Neural cell (in vitro differentiated cells): ENCODE data around the gene GRHL1. TPM values are rescaled to one million over a fixed set of nuclear protein-coding genes. Genes with fewer than 3 reads are reported as not detected.

ENCODE experiments used
- H2AFZ ChIP-seq: fragments of 200-600, 300-800 bp; sonication (generic), shearing (Covaris generic); 2 replicates; pipeline ENCODE4 v1.6.0; 2014; ENCODE audit warnings: low read depth, mild to moderate bottlenecking, antibody characterized with exemption, low read length, moderate library complexity
- H3F3A ChIP-seq: fragments of 200-600 bp; shearing (Covaris generic); 2 replicates; pipeline ENCODE4 v1.6.1; 2016; ENCODE audit warnings: mild to moderate bottlenecking, moderate library complexity, mixed read lengths, antibody characterized with exemption, low read length; ENCODE audit not compliant: insufficient read depth, poor library complexity, severe bottlenecking
- H3K27ac ChIP-seq: fragments of 200-600, 300-800 bp; sonication (generic), shearing (Covaris generic); 2 replicates; pipeline ENCODE4 v1.5.1; 2014; ENCODE audit warnings: mild to moderate bottlenecking, low read length, moderate library complexity
- H3K27me3 ChIP-seq: fragments of 300-800, 200-600 bp; sonication (generic), shearing (Covaris generic); 2 replicates; pipeline ENCODE4 v1.6.0; 2014; ENCODE audit warnings: mild to moderate bottlenecking, low read depth, low read length, moderate library complexity; ENCODE audit not compliant: insufficient read depth
- H3K36me3 ChIP-seq: fragments of 300-800, 200-600 bp; sonication (generic), shearing (Covaris generic); 2 replicates; pipeline ENCODE4 v1.5.1; 2014; ENCODE audit warnings: mild to moderate bottlenecking, antibody characterized with exemption, low read length, moderate library complexity; ENCODE audit not compliant: insufficient read depth
- H3K4me2 ChIP-seq: fragments of 300-800, 200-600 bp; sonication (generic), shearing (Covaris generic); 2 replicates; pipeline ENCODE4 v1.6.0; 2014; ENCODE audit warnings: mild to moderate bottlenecking, low read length
- H3K4me3 ChIP-seq: fragments of 300-800, 200-600 bp; sonication (generic), shearing (Covaris generic); 2 replicates; pipeline ENCODE4 v1.5.1; 2014; ENCODE audit warnings: mild to moderate bottlenecking, low read length, moderate library complexity
- H3K79me2 ChIP-seq: fragments of 200-600 bp; shearing (Covaris generic); replicated peaks from 2 replicates; pipeline ENCODE4 v1.6.0; 2014; ENCODE audit warnings: mild to moderate bottlenecking, low read length, moderate library complexity; ENCODE audit not compliant: insufficient read depth
- H3K9ac ChIP-seq: fragments of 300-800, 200-600 bp; sonication (generic), shearing (Covaris generic); 2 replicates; pipeline ENCODE4 v1.6.1; 2016; ENCODE audit warnings: mild to moderate bottlenecking, low read length, mixed read lengths
- H3K9me2 ChIP-seq: fragments of 200-600 bp; shearing (Covaris generic); 2 replicates; pipeline ENCODE4 v1.6.1; 2016; ENCODE audit warnings: mild to moderate bottlenecking, low read length, mixed read lengths; ENCODE audit not compliant: insufficient read depth
- H3K9me3 ChIP-seq: fragments of 200-600, 300-800 bp; sonication (generic), shearing (Covaris generic); 2 replicates; pipeline ENCODE4 v1.6.1; 2016; ENCODE audit warnings: mild to moderate bottlenecking, mixed run types, low read length, moderate library complexity, mixed read lengths
- H4K20me1 ChIP-seq: fragments of 200-600 bp; shearing (Covaris generic); 2 replicates; pipeline ENCODE4 v1.6.1; 2016; ENCODE audit warnings: mild to moderate bottlenecking, mixed run types; ENCODE audit not compliant: insufficient read depth
- EP300 ChIP-seq: fragments of 450-650 bp; conservative IDR thresholded peaks from 2 replicates; pipeline ENCODE4 v1.6.1; 2014; ENCODE audit warnings: antibody characterized with exemption, mild to moderate bottlenecking, moderate library complexity; ENCODE audit not compliant: poor library complexity, severe bottlenecking
- EZH2 ChIP-seq: fragments of 200-600, 300-800 bp; shearing (Covaris generic), sonication (generic); IDR thresholded peaks from 2 replicates; pipeline ENCODE4 v1.6.1; 2014; ENCODE audit warnings: antibody characterized with exemption, low read length, borderline replicate concordance, mild to moderate bottlenecking; ENCODE audit not compliant: insufficient read depth, poor library complexity, severe bottlenecking
- MXI1 ChIP-seq: fragments of 450-650 bp; conservative IDR thresholded peaks from 2 replicates; pipeline ENCODE4 v1.6.1; 2014; ENCODE audit warnings: antibody characterized with exemption, mild to moderate bottlenecking; ENCODE audit not compliant: poor library complexity, severe bottlenecking
- POLR2AphosphoS5 ChIP-seq: IDR thresholded peaks from 2 replicates; pipeline ENCODE4 v1.6.1; 2012
- RAD21 ChIP-seq: fragments of 450-650 bp; conservative IDR thresholded peaks from 2 replicates; pipeline ENCODE4 v1.6.1; 2014; ENCODE audit warnings: antibody characterized with exemption, mild to moderate bottlenecking, moderate library complexity
- SMC3 ChIP-seq: fragments of 450-650 bp; conservative IDR thresholded peaks from 2 replicates; pipeline ENCODE4 v1.6.1; 2014; ENCODE audit warnings: antibody characterized with exemption, mild to moderate bottlenecking, moderate library complexity; ENCODE audit not compliant: poor library complexity
- TAF1 ChIP-seq: IDR thresholded peaks from 2 replicates; pipeline ENCODE4 v1.6.1; 2012; ENCODE audit warnings: low read depth
- polyA plus RNA-seq: library from polyadenylated mRNA; depleted of rRNA; stranded (reverse); fragments of >200 nt; gene quantifications from 2 replicates; pipeline ENCODE4 v1.2.3, GENCODE V29; 2014
- TF ChIP-seq, protein P1 (sequence below): fragments of 450-650 bp; IDR thresholded peaks from 2 replicates; pipeline ENCODE4 v1.5.1; 2014; ENCODE audit warnings: antibody characterized with exemption, mild to moderate bottlenecking, moderate library complexity; ENCODE audit not compliant: poor library complexity, severe bottlenecking
- TF ChIP-seq, protein P2 (sequence below): IDR thresholded peaks from 2 replicates; pipeline ENCODE4 v1.6.1; 2012; ENCODE audit warnings: borderline replicate concordance

The GRHL1 gene
- polyA plus RNA-seq, 1 donor from 2014 or later, result 26.3 TPM

DNA sequence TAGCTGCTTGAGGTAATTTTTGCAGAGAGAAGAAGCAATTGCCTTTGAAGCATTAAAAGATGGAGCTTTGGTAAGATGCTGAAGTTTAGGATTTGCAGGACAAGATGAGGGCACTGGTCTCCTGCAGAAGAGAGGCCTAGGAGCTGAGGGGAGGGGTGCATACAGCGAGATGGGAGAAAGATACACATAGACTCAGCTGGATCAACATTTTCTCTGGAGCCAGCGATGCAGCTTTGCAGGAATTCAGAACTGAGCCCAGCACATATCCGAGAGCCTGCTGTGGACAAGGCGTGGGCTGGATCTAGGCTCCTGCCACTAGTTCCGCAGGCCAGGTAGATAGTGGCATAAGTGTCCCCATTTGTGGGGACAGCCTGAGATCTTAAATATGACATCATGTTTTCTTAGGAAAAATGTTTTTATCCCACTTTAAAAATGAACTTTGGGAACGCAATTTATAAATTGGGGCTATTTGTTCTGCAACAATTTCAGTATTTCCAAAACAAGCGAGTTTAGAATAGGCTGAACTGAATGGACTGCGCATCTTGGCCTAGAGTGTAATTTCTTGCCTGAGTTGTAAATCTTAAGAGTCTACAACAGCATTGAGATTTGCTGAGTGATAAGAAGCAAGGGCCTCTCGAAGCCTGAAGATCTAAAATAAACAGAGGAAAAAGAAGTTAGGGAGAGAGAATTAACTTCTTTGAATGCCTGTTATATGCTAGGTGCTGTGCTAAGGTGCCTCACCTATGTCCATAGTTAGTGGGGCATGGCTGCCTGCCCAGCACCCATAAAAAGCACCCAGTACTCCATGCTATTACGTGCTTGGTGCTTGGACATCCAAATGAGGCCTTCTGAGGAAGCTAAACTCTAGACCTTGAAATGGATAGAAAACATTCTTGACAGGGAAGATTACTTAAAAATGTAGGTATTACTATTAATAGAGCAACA lies 17.3 kb downstream of the GRHL1 start:
- Histone ChIP-seq H3K9me2 (no peaks in the 10 kb centered on the region), H2AFZ (no peak overlapping the region), H4K20me1 (no peaks in the 10 kb centered on the region), H3K27ac (no peak overlapping the region), H3K4me2 (no peak overlapping the region), H3K79me2 (no peaks in the 10 kb centered on the region), H3K4me3 (no peak overlapping the region), H3K36me3 (peaks cover 24% of the 10 kb centered on the region), H3K9me3 (no peaks in the 10 kb centered on the region), H3F3A (no peaks in the 10 kb centered on the region), H3K27me3 (no peaks in the 10 kb centered on the region), H3K9ac (no peak overlapping the region)
- TF ChIP-seq MXI1, result no peak
- TF ChIP-seq SMC3, result no peak
- no peak for TF ChIP-seq RAD21
- TF ChIP-seq, protein P1, sequence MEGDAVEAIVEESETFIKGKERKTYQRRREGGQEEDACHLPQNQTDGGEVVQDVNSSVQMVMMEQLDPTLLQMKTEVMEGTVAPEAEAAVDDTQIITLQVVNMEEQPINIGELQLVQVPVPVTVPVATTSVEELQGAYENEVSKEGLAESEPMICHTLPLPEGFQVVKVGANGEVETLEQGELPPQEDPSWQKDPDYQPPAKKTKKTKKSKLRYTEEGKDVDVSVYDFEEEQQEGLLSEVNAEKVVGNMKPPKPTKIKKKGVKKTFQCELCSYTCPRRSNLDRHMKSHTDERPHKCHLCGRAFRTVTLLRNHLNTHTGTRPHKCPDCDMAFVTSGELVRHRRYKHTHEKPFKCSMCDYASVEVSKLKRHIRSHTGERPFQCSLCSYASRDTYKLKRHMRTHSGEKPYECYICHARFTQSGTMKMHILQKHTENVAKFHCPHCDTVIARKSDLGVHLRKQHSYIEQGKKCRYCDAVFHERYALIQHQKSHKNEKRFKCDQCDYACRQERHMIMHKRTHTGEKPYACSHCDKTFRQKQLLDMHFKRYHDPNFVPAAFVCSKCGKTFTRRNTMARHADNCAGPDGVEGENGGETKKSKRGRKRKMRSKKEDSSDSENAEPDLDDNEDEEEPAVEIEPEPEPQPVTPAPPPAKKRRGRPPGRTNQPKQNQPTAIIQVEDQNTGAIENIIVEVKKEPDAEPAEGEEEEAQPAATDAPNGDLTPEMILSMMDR, result no peak
- TF ChIP-seq TAF1, result no peak
- no peak for TF ChIP-seq EP300
- TF ChIP-seq EZH2, result no peak
- TF ChIP-seq, protein P2, sequence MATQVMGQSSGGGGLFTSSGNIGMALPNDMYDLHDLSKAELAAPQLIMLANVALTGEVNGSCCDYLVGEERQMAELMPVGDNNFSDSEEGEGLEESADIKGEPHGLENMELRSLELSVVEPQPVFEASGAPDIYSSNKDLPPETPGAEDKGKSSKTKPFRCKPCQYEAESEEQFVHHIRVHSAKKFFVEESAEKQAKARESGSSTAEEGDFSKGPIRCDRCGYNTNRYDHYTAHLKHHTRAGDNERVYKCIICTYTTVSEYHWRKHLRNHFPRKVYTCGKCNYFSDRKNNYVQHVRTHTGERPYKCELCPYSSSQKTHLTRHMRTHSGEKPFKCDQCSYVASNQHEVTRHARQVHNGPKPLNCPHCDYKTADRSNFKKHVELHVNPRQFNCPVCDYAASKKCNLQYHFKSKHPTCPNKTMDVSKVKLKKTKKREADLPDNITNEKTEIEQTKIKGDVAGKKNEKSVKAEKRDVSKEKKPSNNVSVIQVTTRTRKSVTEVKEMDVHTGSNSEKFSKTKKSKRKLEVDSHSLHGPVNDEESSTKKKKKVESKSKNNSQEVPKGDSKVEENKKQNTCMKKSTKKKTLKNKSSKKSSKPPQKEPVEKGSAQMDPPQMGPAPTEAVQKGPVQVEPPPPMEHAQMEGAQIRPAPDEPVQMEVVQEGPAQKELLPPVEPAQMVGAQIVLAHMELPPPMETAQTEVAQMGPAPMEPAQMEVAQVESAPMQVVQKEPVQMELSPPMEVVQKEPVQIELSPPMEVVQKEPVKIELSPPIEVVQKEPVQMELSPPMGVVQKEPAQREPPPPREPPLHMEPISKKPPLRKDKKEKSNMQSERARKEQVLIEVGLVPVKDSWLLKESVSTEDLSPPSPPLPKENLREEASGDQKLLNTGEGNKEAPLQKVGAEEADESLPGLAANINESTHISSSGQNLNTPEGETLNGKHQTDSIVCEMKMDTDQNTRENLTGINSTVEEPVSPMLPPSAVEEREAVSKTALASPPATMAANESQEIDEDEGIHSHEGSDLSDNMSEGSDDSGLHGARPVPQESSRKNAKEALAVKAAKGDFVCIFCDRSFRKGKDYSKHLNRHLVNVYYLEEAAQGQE, result no peak
- TF ChIP-seq POLR2AphosphoS5, result no peak

DNA sequence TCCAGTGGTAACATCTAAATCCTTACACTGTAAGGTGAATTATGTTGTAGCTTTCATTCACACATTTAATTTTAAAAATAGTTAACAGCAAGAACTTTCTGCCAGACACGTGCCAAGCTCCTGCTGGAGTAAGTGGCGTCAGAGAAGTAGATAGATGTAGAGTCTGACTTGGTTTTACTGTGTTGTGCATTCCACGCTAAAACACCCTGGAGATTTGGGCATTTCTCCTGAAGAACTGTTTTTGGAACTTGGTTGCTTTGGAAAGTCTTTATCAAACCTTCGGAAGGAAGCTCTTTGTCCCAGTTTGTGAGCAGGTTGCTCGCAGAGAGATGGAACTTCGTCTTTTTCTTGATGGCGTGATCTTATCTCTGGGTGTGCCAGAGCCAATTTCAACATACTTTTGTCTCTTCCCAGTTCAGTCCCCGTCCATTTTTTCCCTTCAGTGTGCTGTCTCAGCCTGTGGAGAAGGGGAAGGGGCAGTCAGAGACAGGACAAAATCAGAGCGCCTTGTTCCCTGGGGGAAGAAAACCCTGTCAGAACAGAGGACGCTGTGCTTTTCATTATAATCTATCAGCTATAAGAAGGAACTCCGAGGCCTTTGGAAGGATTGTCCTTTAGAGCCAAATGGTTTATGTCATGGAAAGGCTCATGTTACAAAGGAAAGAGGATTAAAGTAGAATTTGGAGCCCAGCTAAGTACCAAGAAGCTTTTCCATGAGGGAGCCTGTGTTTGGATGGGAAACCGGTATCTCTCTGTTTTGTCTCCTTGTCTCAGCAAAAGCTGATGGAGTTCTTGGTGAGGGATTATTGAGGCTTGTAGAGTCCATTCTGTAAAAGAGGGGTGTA lies 18.9 kb downstream of the GRHL1 start:
- no peak overlapping the region for H2AFZ ChIP-seq

More for the DNA sequence above, 18.9 kb downstream of the GRHL1 start:
- Histone ChIP-seq H3K4me2 (no peak overlapping the region), H3K9me3 (no peaks in the 10 kb centered on the region), H3K27me3 (no peaks in the 10 kb centered on the region), H3K9ac (no peak overlapping the region), H3K79me2 (no peaks in the 10 kb centered on the region), H3F3A (no peaks in the 10 kb centered on the region), H3K36me3 (peaks cover 19% of the 10 kb centered on the region), H4K20me1 (no peaks in the 10 kb centered on the region), H3K9me2 (no peaks in the 10 kb centered on the region), H3K4me3 (no peak overlapping the region), H3K27ac (no peak overlapping the region)
- TF ChIP-seq POLR2AphosphoS5, result no peak
- TF ChIP-seq, protein P2, result no peak
- TF ChIP-seq MXI1, result no peak
- TF ChIP-seq EZH2, result no peak
- TF ChIP-seq, protein P1, result no peak
